HepG2 (cell line): ENCODE results near the gene MIEF1.
A peak's percentile ranks its signal among the peaks of the same experiment; 100 is the strongest.

ENCODE experiments used
- CBX1 ChIP-seq: IDR thresholded peaks from one replicate; pipeline ENCODE4 v1.6.1; 2016; ENCODE audit warnings: antibody characterized with exemption, low read depth
- CTCF ChIP-seq: sonication (generic); formaldehyde crosslinking; IDR thresholded peaks from 2 replicates; pipeline ENCODE4 v1.5.0; 2020; ENCODE audit warnings: mild to moderate bottlenecking, missing genetic modification reagents, moderate library complexity
- EP300 ChIP-seq, 3 experiments: sonication (generic) in 1 of 3; formaldehyde crosslinking in 1 of 3; IDR thresholded peaks; 2 replicates each; pipeline versions ENCODE4 v1.5.1 to v1.6.1; 2011 to 2020; ENCODE audit warnings: low read depth in 2 of 3, low read length in 2 of 3, borderline replicate concordance in 1 of 3, improper control_type of control experiment in 1 of 3, mild to moderate bottlenecking in 1 of 3, missing genetic modification reagents in 1 of 3, moderate library complexity in 1 of 3
- EZH2 ChIP-seq: conservative IDR thresholded peaks from 2 replicates; pipeline ENCODE4 v1.6.1; 2012; ENCODE audit warnings: mild to moderate bottlenecking, low read depth, low read length, moderate library complexity
- FOXK2 ChIP-seq: fragments of 450-650 bp; IDR thresholded peaks from 2 replicates; pipeline ENCODE4 v1.6.1; 2016
- HIC2 ChIP-seq: sonication (generic); formaldehyde crosslinking; IDR thresholded peaks from 2 replicates; pipeline ENCODE4 v1.9.0; 2022; ENCODE audit warnings: low read depth, missing genetic modification reagents
- JUNB ChIP-seq: sonication (generic); formaldehyde crosslinking; IDR thresholded peaks from 2 replicates; pipeline ENCODE4 v1.8.0; 2022; ENCODE audit warnings: missing genetic modification reagents, mild to moderate bottlenecking, borderline replicate concordance
- MYC ChIP-seq: sonication (generic); formaldehyde crosslinking; IDR thresholded peaks from 2 replicates; pipeline ENCODE4 v1.9.0; 2021; ENCODE audit warnings: missing genetic modification reagents, borderline replicate concordance
- NR3C1 ChIP-seq: sonication (generic); formaldehyde crosslinking; IDR thresholded peaks from 2 replicates; pipeline ENCODE4 v1.4.0; 2020; ENCODE audit warnings: missing genetic modification reagents
- PRDM10 ChIP-seq: sonication (generic); formaldehyde crosslinking; IDR thresholded peaks from 2 replicates; pipeline ENCODE4 v1.4.0; 2020; ENCODE audit warnings: low read depth, missing genetic modification reagents
- RARG ChIP-seq: sonication (generic); formaldehyde crosslinking; IDR thresholded peaks from 2 replicates; pipeline ENCODE4 v1.4.0; 2020; ENCODE audit warnings: low read depth, mild to moderate bottlenecking, missing genetic modification reagents
- ZBTB8A ChIP-seq: sonication (generic); formaldehyde crosslinking; IDR thresholded peaks from 2 replicates; pipeline ENCODE4 v1.4.0; 2020; ENCODE audit warnings: mild to moderate bottlenecking, low read depth, missing genetic modification reagents, borderline replicate concordance
- ZC3H13 ChIP-seq: sonication (generic); formaldehyde crosslinking; IDR thresholded peaks from 2 replicates; pipeline ENCODE4 v1.8.1; 2023; ENCODE audit warnings: mild to moderate bottlenecking, missing genetic modification reagents, moderate library complexity
- ZNF562 ChIP-seq: sonication (generic); formaldehyde crosslinking; IDR thresholded peaks from 2 replicates; pipeline ENCODE4 v1.8.0; 2022; ENCODE audit warnings: missing genetic modification reagents, borderline replicate concordance

GRCh38 chr22:39502109-39502788 lies at the start of gene MIEF1:
- TF ChIP-seq NR3C1 (CRISPR knock-in tag), result no peak
- peak; percentile 99 for TF ChIP-seq MYC
- TF ChIP-seq ZBTB8A, result peak; percentile 36; the same call in 1 of the 2 replicates
- TF ChIP-seq HIC2, result no peak
- peak; percentile 78 for TF ChIP-seq FOXK2
- TF ChIP-seq JUNB (CRISPR knock-in tag), result no peak
- no peak for TF ChIP-seq ZNF562 (CRISPR knock-in tag)
- TF ChIP-seq CBX1, result no peak
- 0 out of 2 replicates have a peak, but pooled peaks have one; percentile 50 for TF ChIP-seq RARG (CRISPR knock-in tag)
- no peak; the same call in 1 of the 2 replicates for TF ChIP-seq CTCF (CRISPR knock-in tag)
- no peak for TF ChIP-seq ZC3H13 (CRISPR knock-in tag)
- 0 out of 2 replicates have a peak, but pooled peaks have one; percentile 62 for TF ChIP-seq PRDM10 (CRISPR knock-in tag)
- no peak for TF ChIP-seq EP300 (IDR thresholded peaks at IDR 0.05; ENCODE audit: low read depth in 2 of 2, low read length in 2 of 2)
- peak; percentile 40; the same call in 1 of the 2 replicates for TF ChIP-seq EP300 (CRISPR knock-in tag; IDR thresholded peaks at IDR 0.05; ENCODE audit: borderline replicate concordance)
- no peak for TF ChIP-seq EZH2
